ENCODE measurements around the gene MEX3A.

Gene MEX3A

GRCh38 chr1:156024801-156025200, 57.5 kb downstream of the MEX3A start:
- no peak overlapping the region for H3K4me3 ChIP-seq (ENCODE audit: low read length)
- no peak overlapping the region for H3K9ac ChIP-seq (ENCODE audit: low read length)
- H3K4me1 ChIP-seq (ENCODE audit: control insufficient read depth, insufficient read depth, low read length): peaks cover 12% of the 10 kb centered on the region
- no peaks in the 10 kb centered on the region for H3K36me3 ChIP-seq (ENCODE audit: control insufficient read depth, insufficient read depth, low read length)
- H3K27me3 ChIP-seq (ENCODE audit: control insufficient read depth, insufficient read depth, low read length): no peaks in the 10 kb centered on the region
- H3K9me3 ChIP-seq (ENCODE audit: control insufficient read depth, low read length): no peaks in the 10 kb centered on the region
